AG09319 (cell line): ENCODE results near the gene NFASC.

Source experiments
- DNase-seq: peaks from one replicate; pipeline ENCODE4 v3.0.0-alpha.2; 2010; ENCODE audit warnings: low read depth; ENCODE audit errors: extremely low read depth
- TF ChIP-seq, protein P1 (sequence below): IDR thresholded peaks from 2 replicates; pipeline ENCODE4 v1.5.1; 2011; ENCODE audit warnings: low read depth, mild to moderate bottlenecking, inconsistent platforms, low read length, moderate library complexity

NFASC gene

DNA sequence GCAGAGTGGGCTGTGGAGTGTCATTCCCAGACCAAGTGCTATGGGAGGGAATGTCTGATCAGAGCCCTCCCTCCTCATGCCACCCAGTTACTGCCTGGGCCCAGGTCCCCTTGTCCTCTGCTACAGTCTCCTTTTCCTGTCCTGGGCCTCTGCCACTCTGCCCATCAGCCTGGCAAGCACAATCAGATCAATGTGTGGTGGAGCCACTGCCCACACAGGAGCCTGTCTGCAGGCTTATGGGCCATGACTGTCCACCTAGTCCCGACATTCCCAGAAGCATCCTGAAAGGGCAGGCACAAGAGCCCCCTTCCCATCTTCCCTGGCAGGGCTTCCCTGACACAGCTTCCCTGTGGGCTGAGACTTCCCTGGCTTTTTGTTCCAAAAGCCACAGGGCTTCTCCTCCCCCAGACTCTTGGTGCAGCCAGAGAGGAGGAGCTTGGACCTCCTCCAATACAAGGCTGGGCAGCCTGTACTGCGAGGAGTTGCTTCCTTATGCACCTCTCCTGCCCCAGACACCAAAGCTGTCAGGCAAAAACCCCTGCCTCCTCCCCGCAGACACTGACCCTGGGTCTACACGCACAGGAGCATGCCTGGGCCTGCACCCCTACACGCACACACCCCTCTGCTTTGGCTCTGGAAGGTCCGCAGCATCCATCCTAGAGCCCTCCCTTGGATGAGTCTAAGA lies 143.2 kb downstream of the NFASC start:
- TF ChIP-seq, protein P1, sequence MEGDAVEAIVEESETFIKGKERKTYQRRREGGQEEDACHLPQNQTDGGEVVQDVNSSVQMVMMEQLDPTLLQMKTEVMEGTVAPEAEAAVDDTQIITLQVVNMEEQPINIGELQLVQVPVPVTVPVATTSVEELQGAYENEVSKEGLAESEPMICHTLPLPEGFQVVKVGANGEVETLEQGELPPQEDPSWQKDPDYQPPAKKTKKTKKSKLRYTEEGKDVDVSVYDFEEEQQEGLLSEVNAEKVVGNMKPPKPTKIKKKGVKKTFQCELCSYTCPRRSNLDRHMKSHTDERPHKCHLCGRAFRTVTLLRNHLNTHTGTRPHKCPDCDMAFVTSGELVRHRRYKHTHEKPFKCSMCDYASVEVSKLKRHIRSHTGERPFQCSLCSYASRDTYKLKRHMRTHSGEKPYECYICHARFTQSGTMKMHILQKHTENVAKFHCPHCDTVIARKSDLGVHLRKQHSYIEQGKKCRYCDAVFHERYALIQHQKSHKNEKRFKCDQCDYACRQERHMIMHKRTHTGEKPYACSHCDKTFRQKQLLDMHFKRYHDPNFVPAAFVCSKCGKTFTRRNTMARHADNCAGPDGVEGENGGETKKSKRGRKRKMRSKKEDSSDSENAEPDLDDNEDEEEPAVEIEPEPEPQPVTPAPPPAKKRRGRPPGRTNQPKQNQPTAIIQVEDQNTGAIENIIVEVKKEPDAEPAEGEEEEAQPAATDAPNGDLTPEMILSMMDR = no peak
- no peak for DNase-seq

DNA sequence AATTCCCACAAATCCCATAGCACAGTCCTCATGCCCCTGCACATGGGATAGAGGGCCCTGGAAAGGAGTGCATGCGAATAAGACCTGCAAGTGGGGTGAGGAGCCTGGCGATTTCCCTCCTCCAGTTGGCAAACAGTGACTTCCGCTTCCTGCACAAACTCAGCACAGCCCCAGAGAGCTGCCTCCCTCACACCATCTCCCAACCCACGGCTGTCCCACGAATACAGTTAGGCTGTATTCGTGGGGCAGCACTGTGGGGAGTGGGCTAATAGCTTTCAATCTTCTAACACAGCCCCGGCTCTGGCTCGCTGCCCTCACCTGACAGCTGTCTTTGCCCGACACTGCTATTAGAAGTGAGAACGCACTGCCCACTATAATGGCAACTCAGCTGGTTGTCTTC lies 144.1 kb downstream of the NFASC start:
- no peak for DNase-seq
- TF ChIP-seq, protein P1 = no peak

DNA sequence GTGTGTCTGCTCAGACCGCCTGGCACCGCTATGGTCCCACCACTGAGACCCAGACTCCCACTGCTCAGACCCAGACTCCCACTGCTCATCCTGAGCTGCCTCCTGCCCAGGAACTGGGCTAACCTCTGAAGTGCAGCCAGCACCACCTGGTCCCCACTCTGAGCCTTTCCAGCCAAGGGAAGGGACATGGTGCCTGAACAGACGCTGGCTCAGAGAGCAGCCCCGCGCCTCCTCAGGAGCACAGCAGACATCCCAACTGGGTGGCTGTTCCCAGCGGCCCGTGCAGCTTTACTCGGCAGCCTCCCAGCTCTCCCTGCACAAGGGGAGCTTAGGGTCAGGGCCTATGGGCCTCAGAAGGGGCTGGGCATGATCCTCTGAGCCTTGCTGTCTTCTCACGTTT lies 144.6 kb downstream of the NFASC start:
- TF ChIP-seq, protein P1 = no peak
- DNase-seq = no peak

DNA sequence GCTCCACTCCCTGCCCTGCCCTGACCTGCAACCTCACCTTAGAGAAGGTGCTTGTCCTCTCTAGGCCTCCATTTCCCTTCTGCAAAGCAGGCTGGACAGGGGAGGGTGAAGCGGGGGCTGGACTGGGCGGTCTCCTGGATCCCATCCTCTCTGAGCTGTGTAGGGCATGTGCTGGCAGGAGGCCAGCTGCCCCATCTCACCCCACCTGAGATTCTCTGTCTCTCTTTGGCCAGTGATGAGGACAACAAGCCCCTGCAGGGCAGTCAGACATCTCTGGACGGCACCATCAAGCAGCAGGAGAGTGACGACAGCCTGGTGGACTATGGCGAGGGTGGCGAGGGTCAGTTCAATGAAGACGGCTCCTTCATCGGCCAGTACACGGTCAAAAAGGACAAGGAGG lies 145.4 kb downstream of the NFASC start:
- TF ChIP-seq, protein P1 = no peak
- DNase-seq = no peak

DNA sequence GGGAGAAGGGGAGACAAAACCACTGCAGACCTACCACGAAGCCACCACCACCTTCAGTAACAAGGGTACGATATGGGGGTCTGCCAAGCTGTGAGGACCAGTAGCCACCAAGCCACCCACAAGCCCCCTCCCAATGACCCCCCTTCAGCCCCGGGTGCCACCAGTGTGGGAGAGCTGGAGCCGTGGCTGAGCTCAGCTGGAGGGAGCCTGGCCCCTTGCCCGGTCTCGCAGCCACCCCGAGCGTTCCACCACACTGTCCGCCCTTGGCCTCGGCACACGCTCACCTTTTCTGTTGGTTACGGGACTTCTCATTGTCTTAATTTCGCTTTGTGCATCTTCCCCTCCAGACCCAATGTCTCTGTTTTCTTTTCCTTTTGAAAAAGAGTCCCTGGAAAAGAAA lies 145.9 kb downstream of the NFASC start:
- TF ChIP-seq, protein P1 = no peak
- DNase-seq = no peak

DNA sequence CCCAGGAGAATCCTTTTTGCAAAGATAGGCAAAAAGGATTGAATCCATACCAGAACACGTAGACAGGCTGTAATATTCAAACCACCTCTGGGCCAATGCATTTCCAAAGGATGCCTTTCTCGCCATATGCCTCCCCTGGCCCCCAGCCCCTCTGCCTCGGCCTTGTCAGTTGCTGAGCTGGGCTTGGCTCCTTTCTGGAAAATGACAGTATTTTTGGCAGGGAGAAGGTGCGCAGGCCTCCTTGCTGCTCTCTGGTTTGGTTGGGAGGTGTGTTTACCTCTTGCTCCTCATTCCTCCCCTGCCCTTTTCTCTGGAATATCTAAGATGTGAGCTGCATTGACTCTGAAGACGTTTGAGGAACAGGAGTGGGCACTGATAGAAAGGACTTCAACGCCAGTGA lies 146.3 kb downstream of the NFASC start:
- DNase-seq = no peak
- TF ChIP-seq, protein P1 = no peak

DNA sequence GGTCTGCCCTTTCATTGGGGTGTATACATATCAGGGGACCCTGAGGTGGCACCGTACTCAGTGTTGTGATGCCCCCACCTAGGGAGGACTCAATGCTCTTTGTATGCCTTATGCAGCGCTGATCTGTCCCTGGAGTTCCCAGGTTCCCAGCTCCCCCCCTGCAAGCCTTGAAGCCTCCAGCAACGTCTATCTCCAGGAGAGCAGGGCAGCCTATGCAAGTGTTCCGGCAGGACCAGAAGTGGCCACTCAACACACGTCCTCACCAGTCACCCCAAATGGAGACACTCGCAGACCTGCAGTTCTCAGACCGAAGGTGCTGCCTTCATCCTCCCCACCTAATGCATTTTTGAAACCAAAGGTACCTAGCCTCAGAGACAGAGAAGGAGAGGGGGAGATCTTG lies 147.1 kb downstream of the NFASC start:
- TF ChIP-seq, protein P1 = no peak
- DNase-seq = no peak
